Fibroblast of villous mesenchyme (primary cell): ENCODE data around the gene RET. TPM values are rescaled to one million over a fixed set of nuclear protein-coding genes. Genes with fewer than 3 reads are reported as not detected.

Source experiments
- DNase-seq: peaks from one replicate; pipeline ENCODE4 v3.0.0-alpha.2; 2010; ENCODE audit warnings: low read depth
- H3K4me3 ChIP-seq: 2 replicates; pipeline ENCODE4 v1.5.1; 2011; ENCODE audit warnings: low read depth, mild to moderate bottlenecking, low read length
- CTCF ChIP-seq: IDR thresholded peaks from 2 replicates; pipeline ENCODE4 v1.5.1; 2012; ENCODE audit warnings: low read depth, mild to moderate bottlenecking, low read length; ENCODE audit not compliant: insufficient read depth
- total RNA-seq: library from RNA; depleted of rRNA; stranded (reverse); fragments of >200 nt; gene quantifications from 2 replicates; pipeline ENCODE4 v1.2.3, GENCODE V29; 2012

Gene RET
- total RNA-seq, 1 donor: 0.43 TPM

GRCh38 chr10:43062402-43063160 lies 14.3 kb upstream of the RET start:
- TF ChIP-seq CTCF: no peak
- no peak for DNase-seq
- no peak overlapping the region for H3K4me3 ChIP-seq

- DNase-seq: no peak
- H3K4me3 ChIP-seq: no peak overlapping the region
- TF ChIP-seq CTCF: no peak
These were observed 12.4 kb upstream of the RET start for GRCh38 chr10:43064331-43065075.

- no peak for DNase-seq
- TF ChIP-seq CTCF: no peak
- no peak overlapping the region for H3K4me3 ChIP-seq
These were observed 11.6 kb upstream of the RET start for GRCh38 chr10:43065234-43065633.

GRCh38 chr10:43065761-43066160 lies 11.1 kb upstream of the RET start:
- no peak for DNase-seq
- no peak overlapping the region for H3K4me3 ChIP-seq
- no peak for TF ChIP-seq CTCF

- TF ChIP-seq CTCF: no peak
- no peak for DNase-seq
These were observed 10.4 kb upstream of the RET start for GRCh38 chr10:43066481-43066880.

GRCh38 chr10:43067391-43068135 lies 9.3 kb upstream of the RET start:
- TF ChIP-seq CTCF: no peak
- no peak for DNase-seq
- no peak overlapping the region for H3K4me3 ChIP-seq

More at GRCh38 chr10:43066481-43066880, 10.4 kb upstream of the RET start:
- H3K4me3 ChIP-seq: no peak overlapping the region
